ENCODE results near the gene EXPH5.

DNA sequence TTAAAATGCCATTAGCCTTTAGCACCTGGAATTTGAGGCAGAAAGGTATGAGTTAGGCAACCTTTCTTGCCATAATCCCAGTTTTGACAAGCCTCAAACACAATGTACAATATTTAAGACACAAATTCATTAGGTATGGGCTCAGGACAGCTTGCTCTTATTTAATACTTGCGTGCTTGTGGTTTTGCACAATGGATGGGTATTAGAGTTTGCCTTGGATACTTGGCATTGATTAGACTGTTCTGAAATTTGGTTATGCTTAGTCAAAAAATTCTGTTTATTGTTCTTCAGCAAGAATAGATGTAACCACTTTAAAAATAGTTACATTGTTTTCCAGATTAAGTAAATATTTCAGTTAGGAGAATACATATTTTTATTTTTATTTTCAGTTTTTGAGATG, 120.9 kb downstream of the EXPH5 start:
- TF ChIP-seq CTCF (IDR thresholded peaks at IDR 0.05) (no peak), POLR2A (IDR thresholded peaks at IDR 0.05) (no peak)
